Smooth muscle cell of the pulmonary artery (primary cell): ENCODE measurements around the gene SULT1A1. TPM values are rescaled to one million over a fixed set of nuclear protein-coding genes. Genes with fewer than 3 reads are reported as not detected.

Source experiments
- total RNA-seq: library from RNA; depleted of rRNA; stranded (reverse); fragments of >200 nt; gene quantifications from 2 replicates; pipeline ENCODE4 v1.2.3, GENCODE V29; 2014

The SULT1A1 gene
- total RNA-seq, result 0.50 and 3.8 TPM in 2 replicates

GRCh38 chr16:28609631-28610594, at the start of gene SULT1A1:
TSS of gene SULT1A1 (minus strand) at chr16:28610044. CDS start at chr16:28608855, 1,189 bp downstream.

GRCh38 chr16:28637765-28638164, 27.9 kb upstream of the SULT1A1 start, which contains the start of gene NPIPB8:
TSS of gene NPIPB8 (plus strand) at chr16:28638065. CDS start at chr16:28638361, 296 bp downstream.

GRCh38 chr16:28596840-28597691, 12.8 kb downstream of the SULT1A1 start, which contains the start of gene SULT1A2:
TSS of gene SULT1A2 (minus strand) at chr16:28597050. CDS start at chr16:28595930, 1,120 bp downstream.

Other genes starting within 250 kb of the SULT1A1 start
- gene NPIPB6, start 246.5 kb downstream of the SULT1A1 start, total RNA-seq, result 0.85 and 0.89 TPM in 2 replicates
- 105 and 115 TPM in 2 replicates for gene EIF3CL, start 206.2 kb downstream of the SULT1A1 start, total RNA-seq
- not detected in 2 replicates for gene NPIPB7, start 137.7 kb downstream of the SULT1A1 start, total RNA-seq
- gene CLN3, start 118.0 kb downstream of the SULT1A1 start, total RNA-seq, result 15.7 and 21.5 TPM in 2 replicates
- gene APOBR, start 115.4 kb downstream of the SULT1A1 start, total RNA-seq, result not detected in 2 replicates
- gene IL27, start 103.2 kb downstream of the SULT1A1 start, total RNA-seq, result not detected in 2 replicates
- 25.6 and 31.5 TPM in 2 replicates for gene NUPR1, start 71.1 kb downstream of the SULT1A1 start, total RNA-seq
- gene SGF29, start 56.1 kb downstream of the SULT1A1 start, total RNA-seq, result 5.3 and 11.7 TPM in 2 replicates
- gene SULT1A2, start 13.0 kb downstream of the SULT1A1 start, total RNA-seq, result not detected in 2 replicates
- gene NPIPB8, start 28.0 kb upstream of the SULT1A1 start, total RNA-seq, result 0.13 and 0.52 TPM in 2 replicates
- 165 and 230 TPM in 2 replicates for gene EIF3C, start 101.4 kb upstream of the SULT1A1 start, total RNA-seq
- 0.72 and 1.7 TPM in 2 replicates for gene NPIPB9, start 141.7 kb upstream of the SULT1A1 start, total RNA-seq
- 54.0 and 66.5 TPM in 2 replicates for gene ATXN2L, start 213.0 kb upstream of the SULT1A1 start, total RNA-seq
- gene TUFM, start 236.3 kb upstream of the SULT1A1 start, total RNA-seq, result 82.1 and 108 TPM in 2 replicates